CD4-positive, alpha-beta memory T cell (primary cell): ENCODE results near the gene SETD7. TPM values are rescaled to one million over a fixed set of nuclear protein-coding genes. Genes with fewer than 3 reads are reported as not detected.

Source experiments
- CTCF ChIA-PET: fragments of 350-600 bp; sonication (Branson Sonifier 250); formaldehyde crosslinking; loops from one replicate; lab custom pipeline; 2021; ENCODE audit warnings: inconsistent platforms; ENCODE audit not compliant: partially characterized antibody; lab: Charles Lee
- POLR2A ChIA-PET: fragments of 350-600 bp; sonication (Branson Sonifier 250); formaldehyde crosslinking; loops from one replicate; lab custom pipeline; 2021; ENCODE audit not compliant: partially characterized antibody; lab: Charles Lee
- DNase-seq, 5 donors: peaks; one replicate each; pipeline versions ENCODE4 v3.0.0 to v3.0.0-alpha.2; 2020 to 2022; ENCODE audit warnings: mixed read lengths in 1 of 5
- H3K27ac ChIP-seq: one replicate; pipeline ENCODE4 v1.7.0; 2013; ENCODE audit warnings: low read depth, low read length
- H3K27me3 ChIP-seq: 2 replicates; pipeline ENCODE4 v1.7.0; 2013; ENCODE audit warnings: mild to moderate bottlenecking, low read length, moderate library complexity; ENCODE audit not compliant: insufficient read depth
- H3K36me3 ChIP-seq: 2 replicates; pipeline ENCODE4 v1.7.0; 2013; ENCODE audit warnings: mild to moderate bottlenecking, low read length, moderate library complexity; ENCODE audit not compliant: insufficient read depth
- H3K4me1 ChIP-seq: 2 replicates; pipeline ENCODE4 v1.7.0; 2013; ENCODE audit warnings: mild to moderate bottlenecking, low read length, moderate library complexity; ENCODE audit not compliant: insufficient read depth
- H3K4me3 ChIP-seq, 2 donors: one replicate each; pipeline ENCODE4 v1.7.0; 2013; ENCODE audit warnings: low read length in 2 of 2, mild to moderate bottlenecking in 1 of 2
- H3K9me3 ChIP-seq, 2 donors: one replicate each; pipeline ENCODE4 v1.7.0; 2013; ENCODE audit warnings: low read length in 2 of 2, control low read depth in 1 of 2; ENCODE audit not compliant: control insufficient read depth in 1 of 2
- H3K27ac Mint-ChIP-seq, 7 donors: one replicate each; pipeline ENCODE4 v1.8.0; 2020 to 2021; ENCODE audit warnings: mixed read lengths in 7 of 7, mild to moderate bottlenecking in 6 of 7, inconsistent platforms in 3 of 7, moderate library complexity in 3 of 7
- H3K27me3 Mint-ChIP-seq, 2 donors: one replicate each; pipeline ENCODE4 v1.8.0; 2020 to 2021; ENCODE audit warnings: mixed read lengths in 2 of 2
- H3K36me3 Mint-ChIP-seq, 2 donors: one replicate each; pipeline ENCODE4 v1.8.0; 2020 to 2021; ENCODE audit warnings: mixed read lengths in 2 of 2, inconsistent platforms in 1 of 2, mild to moderate bottlenecking in 1 of 2
- H3K4me1 Mint-ChIP-seq, 4 donors: one replicate each; pipeline ENCODE4 v1.8.0; 2020 to 2021; ENCODE audit warnings: mixed read lengths in 4 of 4, mild to moderate bottlenecking in 1 of 4
- H3K4me3 Mint-ChIP-seq, 8 donors: one replicate each; pipeline ENCODE4 v1.8.0; 2020 to 2021; ENCODE audit warnings: mixed read lengths in 8 of 8, mild to moderate bottlenecking in 7 of 8, moderate library complexity in 6 of 8, inconsistent platforms in 3 of 8
- H3K9me3 Mint-ChIP-seq, 8 donors: one replicate each; pipeline ENCODE4 v1.8.0; 2020 to 2021; ENCODE audit warnings: mixed read lengths in 8 of 8, mild to moderate bottlenecking in 5 of 8, inconsistent platforms in 3 of 8, moderate library complexity in 1 of 8
- intact Hi-C: fragments of 100-400 bp; cut with micrococcal nuclease; formaldehyde crosslinking; loops from one replicate; pipeline ENCODE4 v1.15.1; 2023
- polyA plus RNA-seq, 2 donors: library from polyadenylated mRNA; unstranded; fragments of 300-500 nt; fragmentation: Illumina TruSeq; gene quantifications; one replicate each; pipeline ENCODE4 v1.2.3, GENCODE V29; 2021
- total RNA-seq, 2 experiments: library from RNA; stranded (reverse); gene quantifications; one replicate each; pipeline ENCODE4 v1.2.3, GENCODE V29; 2021

SETD7 gene
- total and polyA plus RNA-seq, 4 experiments from 2014 or later: 3.9 to 14.6 (median 9.7) TPM

GRCh38 chr4:139508581-139509237, 47.3 kb downstream of the SETD7 start:
- H3K27ac Mint-ChIP-seq: peak overlapping the region in 4 of 7 donors; percentile 9 to 62 (median 26)

GRCh38 chr4:139506774-139507173, 49.2 kb downstream of the SETD7 start:
- Histone ChIP-seq H3K9me3 (no peaks in the 10 kb centered on the region), H3K36me3 (peaks cover 15% of the 10 kb centered on the region), H3K4me3 (no peak overlapping the region), H3K27me3 (no peaks in the 10 kb centered on the region), H3K4me1 (no peaks in the 10 kb centered on the region), H3K27ac (no peak overlapping the region)
- no peak for DNase-seq
- Mint-ChIP-seq H3K27ac (peak overlapping the region in 1 of 7 donors; percentile 16), H3K9me3 (peaks cover 0 to 4% (median under 1%) of the 10 kb centered on the region in 8 donors), H3K4me1 (peaks cover 0 to 6% (median 4%) of the 10 kb centered on the region in 4 donors), H3K4me3 (no peak overlapping the region), H3K27me3 (no peaks in the 10 kb centered on the region), H3K36me3 (peaks cover 43 to 62% of the 10 kb centered on the region in 2 donors)
- intact Hi-C loops: no loop called here
- CTCF ChIA-PET: no interaction called here
- POLR2A ChIA-PET: no interaction called here

More at GRCh38 chr4:139508581-139509237, 47.3 kb downstream of the SETD7 start:
- H3K9me3 ChIP-seq: no peaks in the 10 kb centered on the region
- ChIA-PET CTCF (interaction anchor here (0.7 to 2.1 kb wide), 6 partner anchors 11 to 479 kb away, joined by 3 to 6 read pairs (median 4); no protein-coding TSS in a partner anchor), POLR2A (no interaction called here)
- H3K4me1 ChIP-seq: no peaks in the 10 kb centered on the region
- Mint-ChIP-seq H3K36me3 (peaks cover 48 to 55% of the 10 kb centered on the region in 2 donors), H3K27me3 (no peaks in the 10 kb centered on the region), H3K4me1 (peaks cover 0 to 5% (median 3%) of the 10 kb centered on the region in 4 donors), H3K9me3 (peaks cover 0 to 3% (median under 1%) of the 10 kb centered on the region in 8 donors), H3K4me3 (no peak overlapping the region)
- no peak for DNase-seq
- H3K36me3 ChIP-seq: peaks cover 15% of the 10 kb centered on the region
- H3K27me3 ChIP-seq: no peaks in the 10 kb centered on the region
- intact Hi-C loops: no loop called here
- H3K27ac ChIP-seq: no peak overlapping the region
- H3K4me3 ChIP-seq: no peak overlapping the region

- H3K27me3 Mint-ChIP-seq: no peaks in the 10 kb centered on the region
- no peak overlapping the region for H3K4me3 ChIP-seq
- H3K27me3 ChIP-seq: no peaks in the 10 kb centered on the region
- H3K36me3 ChIP-seq: peaks cover 1% of the 10 kb centered on the region
- no peak overlapping the region for H3K4me3 Mint-ChIP-seq
- CTCF ChIA-PET: interaction anchor here (0.9 to 1.6 kb wide), 2 partner anchors 9 to 154 kb away, joined by 3 to 6 read pairs; no protein-coding TSS in a partner anchor
- intact Hi-C loops: no loop called here
- H3K4me1 ChIP-seq: no peaks in the 10 kb centered on the region
- DNase-seq: no peak
- H3K36me3 Mint-ChIP-seq: peaks cover 17 to 45% of the 10 kb centered on the region in 2 donors
- peak overlapping the region in 1 of 7 donors; percentile 69 for H3K27ac Mint-ChIP-seq
- H3K9me3 ChIP-seq: no peaks in the 10 kb centered on the region
- H3K27ac ChIP-seq: no peak overlapping the region
- H3K4me1 Mint-ChIP-seq: peaks cover 0 to 6% (median 1%) of the 10 kb centered on the region in 4 donors
- peaks cover 0 to 4% (median under 1%) of the 10 kb centered on the region in 8 donors for H3K9me3 Mint-ChIP-seq
- POLR2A ChIA-PET: no interaction called here
Measured at GRCh38 chr4:139503622-139504166, 52.3 kb downstream of the SETD7 start.

GRCh38 chr4:139501927-139502899, 53.8 kb downstream of the SETD7 start:
- ChIA-PET CTCF (interaction anchor here (0.6 to 2.0 kb wide), 5 partner anchors 10 to 156 kb away, joined by 3 to 4 read pairs (median 3); no protein-coding TSS in a partner anchor), POLR2A (interaction anchor here (0.6 kb wide), 1 partner anchor 1255 kb away, joined by 5 read pairs; no protein-coding TSS in a partner anchor)

GRCh38 chr4:139501527-139501926, 54.5 kb downstream of the SETD7 start:
- H3K9me3 Mint-ChIP-seq: peaks cover 0 to 4% (median under 1%) of the 10 kb centered on the region in 8 donors
- no peak overlapping the region for H3K4me3 Mint-ChIP-seq
- ChIA-PET CTCF (interaction anchor here (0.6 to 2.0 kb wide), 6 partner anchors 9 to 157 kb away, joined by 3 to 4 read pairs (median 3); no protein-coding TSS in a partner anchor), POLR2A (interaction anchor here (0.6 kb wide), 1 partner anchor 1255 kb away, joined by 5 read pairs; no protein-coding TSS in a partner anchor)
- H3K27me3 Mint-ChIP-seq: no peaks in the 10 kb centered on the region
- Histone ChIP-seq H3K27ac (no peak overlapping the region), H3K36me3 (no peaks in the 10 kb centered on the region), H3K4me1 (no peaks in the 10 kb centered on the region), H3K4me3 (no peak overlapping the region), H3K27me3 (no peaks in the 10 kb centered on the region), H3K9me3 (no peaks in the 10 kb centered on the region)
- intact Hi-C loops: no loop called here
- DNase-seq: no peak
- peaks cover 10 to 31% of the 10 kb centered on the region in 2 donors for H3K36me3 Mint-ChIP-seq
- H3K27ac Mint-ChIP-seq: peak overlapping the region in 1 of 7 donors; percentile 9
- peaks cover 0 to 4% (median under 1%) of the 10 kb centered on the region in 4 donors for H3K4me1 Mint-ChIP-seq

More at GRCh38 chr4:139501927-139502899, 53.8 kb downstream of the SETD7 start:
- Histone ChIP-seq H3K4me1 (no peaks in the 10 kb centered on the region), H3K27ac (no peak overlapping the region), H3K27me3 (no peaks in the 10 kb centered on the region), H3K9me3 (no peaks in the 10 kb centered on the region), H3K4me3 (no peak overlapping the region), H3K36me3 (no peaks in the 10 kb centered on the region)
- peak in 1 of 5 donors; percentile 31 for DNase-seq
- intact Hi-C loops: no loop called here
- peaks cover 0 to 4% (median under 1%) of the 10 kb centered on the region in 8 donors for H3K9me3 Mint-ChIP-seq
- H3K27ac Mint-ChIP-seq: peak overlapping the region in 1 of 7 donors; percentile 43
- H3K4me1 Mint-ChIP-seq: peaks cover 0 to 6% (median under 1%) of the 10 kb centered on the region in 4 donors
- H3K4me3 Mint-ChIP-seq: no peak overlapping the region
- H3K36me3 Mint-ChIP-seq: peaks cover 12 to 38% of the 10 kb centered on the region in 2 donors
- no peaks in the 10 kb centered on the region for H3K27me3 Mint-ChIP-seq

GRCh38 chr4:139501117-139501516, 54.9 kb downstream of the SETD7 start:
- peaks cover 8 to 27% of the 10 kb centered on the region in 2 donors for H3K36me3 Mint-ChIP-seq
- no peaks in the 10 kb centered on the region for H3K36me3 ChIP-seq
- no peak overlapping the region for H3K4me3 ChIP-seq
- no peaks in the 10 kb centered on the region for H3K27me3 ChIP-seq
- peaks cover 0 to 4% (median under 1%) of the 10 kb centered on the region in 4 donors for H3K4me1 Mint-ChIP-seq
- POLR2A ChIA-PET: no interaction called here
- intact Hi-C loops: no loop called here
- DNase-seq: no peak
- H3K27me3 Mint-ChIP-seq: no peaks in the 10 kb centered on the region
- H3K4me1 ChIP-seq: no peaks in the 10 kb centered on the region
- H3K4me3 Mint-ChIP-seq: no peak overlapping the region
- no peak overlapping the region for H3K27ac Mint-ChIP-seq
- CTCF ChIA-PET: interaction anchor here (0.8 to 2.0 kb wide), 5 partner anchors 9 to 158 kb away, joined by 3 to 4 read pairs (median 3); no protein-coding TSS in a partner anchor
- H3K27ac ChIP-seq: no peak overlapping the region
- H3K9me3 ChIP-seq: no peaks in the 10 kb centered on the region
- H3K9me3 Mint-ChIP-seq: peaks cover 0 to 4% (median under 1%) of the 10 kb centered on the region in 8 donors
